Measurements from ENCODE around the gene KRT6A. TPM values are rescaled to one million over a fixed set of nuclear protein-coding genes. Genes with fewer than 3 reads are reported as not detected.

Gene KRT6A
- total and polyA plus RNA-seq, 10 donors, result 0.42 to 0.83 (median 0.45) TPM; not detected in 7

GRCh38 chr12:52469853-52470252, 23.2 kb downstream of the KRT6A start:
- intact Hi-C loops (cut with DNase I; ENCODE audit: low total_unique reads), result no loop called here
- Histone ChIP-seq H3K27me3 (replicated peaks in 1 of 7) (no peaks in the 10 kb centered on the region), H3K4me1 (no peaks in the 10 kb centered on the region), H3K9me3 (no peaks in the 10 kb centered on the region), H3K27ac (no peak overlapping the region), H3K36me3 (no peaks in the 10 kb centered on the region), H3K4me3 (no peak overlapping the region)
- TF ChIP-seq POLR2A (IDR thresholded peaks at IDR 0.05) (no peak), CTCF (IDR thresholded peaks at IDR 0.05 in 8 of 11, conservative IDR thresholded peaks at IDR 0.05 in 3 of 11) (no peak), POLR2AphosphoS5 (IDR thresholded peaks at IDR 0.05) (no peak)
- WGBS, 5 donors, result 68 to 83% (median 79%) methylated on average over 3 to 4 of the region's 4 CpGs
- no peak for DNase-seq

GRCh38 chr12:52464897-52465296, 28.2 kb downstream of the KRT6A start:
- no peaks in the 10 kb centered on the region for H3K27me3 ChIP-seq (replicated peaks in 1 of 7)
- H3K9me3 ChIP-seq, result no peaks in the 10 kb centered on the region
- no peaks in the 10 kb centered on the region for H3K4me1 ChIP-seq
- 45 to 59% (median 53%) methylated on average over 2 of the region's 2 CpGs for WGBS, 5 donors
- H3K36me3 ChIP-seq, result no peaks in the 10 kb centered on the region
- H3K27ac ChIP-seq, result no peak overlapping the region
- TF ChIP-seq POLR2A (IDR thresholded peaks at IDR 0.05), result no peak
- TF ChIP-seq POLR2AphosphoS5 (IDR thresholded peaks at IDR 0.05), result no peak
- TF ChIP-seq CTCF (IDR thresholded peaks at IDR 0.05 in 8 of 11, conservative IDR thresholded peaks at IDR 0.05 in 3 of 11), result no peak
- intact Hi-C loops (cut with DNase I; ENCODE audit: low total_unique reads), result no loop called here
- no peak overlapping the region for H3K4me3 ChIP-seq
- no peak for DNase-seq

- H3K4me1 ChIP-seq, result no peaks in the 10 kb centered on the region
- no peaks in the 10 kb centered on the region for H3K9me3 ChIP-seq
- H3K27ac ChIP-seq, result no peak overlapping the region
- H3K36me3 ChIP-seq, result no peaks in the 10 kb centered on the region
- TF ChIP-seq POLR2A (IDR thresholded peaks at IDR 0.05) (no peak), CTCF (IDR thresholded peaks at IDR 0.05 in 8 of 11, conservative IDR thresholded peaks at IDR 0.05 in 3 of 11) (no peak), POLR2AphosphoS5 (IDR thresholded peaks at IDR 0.05) (no peak)
- no peak for DNase-seq
- H3K27me3 ChIP-seq (replicated peaks in 1 of 7), result no peaks in the 10 kb centered on the region
- no peak overlapping the region for H3K4me3 ChIP-seq
- intact Hi-C loops (cut with DNase I; ENCODE audit: low total_unique reads), result no loop called here
- WGBS, 5 donors, result 63 to 76% (median 68%) methylated on average over 5 of the region's 5 CpGs
Measured at GRCh38 chr12:52461693-52462092, 31.4 kb downstream of the KRT6A start.

- Histone ChIP-seq H3K27ac (no peak overlapping the region), H3K27me3 (replicated peaks in 1 of 7) (no peaks in the 10 kb centered on the region), H3K4me3 (no peak overlapping the region), H3K36me3 (no peaks in the 10 kb centered on the region), H3K9me3 (no peaks in the 10 kb centered on the region), H3K4me1 (no peaks in the 10 kb centered on the region)
- WGBS, 5 donors, result 85 to 91% (median 90%) methylated on average over 5 of the region's 5 CpGs
- intact Hi-C loops (cut with DNase I; ENCODE audit: low total_unique reads), result no loop called here
- no peak for TF ChIP-seq POLR2A (IDR thresholded peaks at IDR 0.05)
- DNase-seq, result no peak
Measured at GRCh38 chr12:52458861-52459260, 34.2 kb downstream of the KRT6A start.

GRCh38 chr12:52455821-52456220, 37.2 kb downstream of the KRT6A start:
- Histone ChIP-seq H3K27me3 (replicated peaks in 1 of 7) (no peaks in the 10 kb centered on the region), H3K27ac (no peak overlapping the region), H3K4me3 (no peak overlapping the region), H3K36me3 (no peaks in the 10 kb centered on the region), H3K4me1 (no peaks in the 10 kb centered on the region), H3K9me3 (no peaks in the 10 kb centered on the region)
- 29 to 69% (median 47%) methylated on average over 1 of the region's 1 CpG for WGBS, 5 donors
- intact Hi-C loops (cut with DNase I; ENCODE audit: low total_unique reads), result no loop called here
- DNase-seq, result no peak
- no peak for TF ChIP-seq CTCF (IDR thresholded peaks at IDR 0.05 in 8 of 11, conservative IDR thresholded peaks at IDR 0.05 in 3 of 11)
- no peak for TF ChIP-seq POLR2A (IDR thresholded peaks at IDR 0.05)
- no peak for TF ChIP-seq POLR2AphosphoS5 (IDR thresholded peaks at IDR 0.05)
